Limb (tissue), 2 donors: ENCODE measurements around the gene SLC2A9.
"Not testable (repeated sequence)": the region's sequence is repeated elsewhere in the genome, so short reads cannot be mapped to it uniquely, and the experiment has no call there.

Source experiments
- DNase-seq, 2 donors: peaks; one replicate each; pipeline ENCODE4 v3.0.0-alpha.2; 2016; ENCODE audit errors: extremely low spot score in 2 of 2

SLC2A9 gene

GRCh38 chr4:9929111-9929510 is 92.2 kb downstream of the SLC2A9 start:
- DNase-seq, result no peak

GRCh38 chr4:9927341-9928007 is 93.8 kb downstream of the SLC2A9 start:
- no peak for DNase-seq

DNA sequence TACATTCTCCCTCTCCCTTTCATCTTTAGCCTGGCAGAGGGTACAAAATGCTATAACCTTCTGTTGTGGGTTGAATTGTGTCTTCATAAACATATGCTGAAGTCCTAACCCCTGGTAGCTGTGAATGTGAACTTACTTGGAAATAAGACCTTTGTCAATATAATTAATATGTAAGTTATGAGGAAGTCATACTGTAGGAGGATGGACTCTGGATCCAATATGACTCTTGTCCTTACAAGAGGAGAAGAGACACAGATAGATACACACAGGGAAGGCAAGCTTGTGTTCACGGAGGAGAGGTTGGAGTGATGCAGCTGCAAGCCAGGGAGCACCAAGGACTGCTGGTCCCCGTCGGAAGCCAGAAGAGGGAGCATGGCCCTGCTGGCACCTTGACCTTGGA is 94.7 kb downstream of the SLC2A9 start:
- no peak for DNase-seq

GRCh38 chr4:9925750-9926439 is 95.4 kb downstream of the SLC2A9 start:
- DNase-seq, result no peak

- DNase-seq, result peak in 1 of 2 donors; percentile 25
Observed at GRCh38 chr4:9924750-9925149, 96.5 kb downstream of the SLC2A9 start.

GRCh38 chr4:9923195-9923812 is 98.0 kb downstream of the SLC2A9 start:
- DNase-seq, result no peak

GRCh38 chr4:9921326-9921725 is 100.0 kb downstream of the SLC2A9 start:
- DNase-seq, result no peak

- no peak for DNase-seq
Observed at GRCh38 chr4:9920029-9920428, 101.3 kb downstream of the SLC2A9 start.

DNA sequence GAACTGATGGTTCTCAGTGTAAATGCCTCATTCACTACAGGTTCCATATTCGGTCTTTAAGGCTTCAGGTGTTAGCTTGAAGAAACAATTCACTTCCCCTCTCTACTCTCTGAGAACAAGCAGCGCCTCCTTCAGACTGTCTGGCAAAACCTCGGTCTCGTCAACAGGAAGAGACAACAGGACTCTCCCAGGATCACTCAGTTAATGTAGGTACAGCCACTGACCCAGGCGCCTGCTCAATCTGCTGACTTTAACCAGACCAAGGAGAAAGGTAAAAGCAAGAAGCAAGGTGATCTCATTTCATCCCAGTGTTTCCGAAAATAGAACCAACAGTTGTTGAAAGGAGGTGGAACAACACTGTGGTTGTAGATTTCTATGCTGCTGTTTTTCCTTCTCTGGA is 102.2 kb downstream of the SLC2A9 start:
- no peak for DNase-seq

GRCh38 chr4:9918484-9918883 is 102.8 kb downstream of the SLC2A9 start:
- no peak for DNase-seq

GRCh38 chr4:9916937-9917336 is 104.4 kb downstream of the SLC2A9 start:
- peak in 1 of 2 donors; percentile 25 for DNase-seq

- DNase-seq, result no peak
Observed at GRCh38 chr4:9916346-9916745, 105.0 kb downstream of the SLC2A9 start.

DNA sequence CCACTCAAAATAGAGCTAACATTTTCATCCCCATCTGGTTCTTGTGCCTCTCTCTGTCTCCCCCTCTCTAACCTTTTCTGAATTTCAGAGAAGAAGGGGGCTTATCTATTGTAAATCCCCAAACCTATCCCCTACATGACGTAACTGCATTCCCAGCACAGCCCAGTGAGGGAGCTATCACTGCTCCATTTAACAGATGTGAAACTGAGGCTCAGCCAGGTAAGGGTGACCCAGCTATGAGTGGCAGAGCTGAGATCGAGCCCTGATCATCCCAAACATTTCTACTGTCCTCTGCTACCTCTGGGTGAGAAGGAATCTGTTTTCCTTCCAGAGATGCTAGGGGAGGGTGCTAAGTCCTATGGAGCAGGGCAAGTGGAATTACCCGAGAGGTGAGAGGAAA is 107.5 kb downstream of the SLC2A9 start:
- DNase-seq, result no peak

- no peak for DNase-seq
Observed at GRCh38 chr4:9906996-9907395, 114.3 kb downstream of the SLC2A9 start.

DNA sequence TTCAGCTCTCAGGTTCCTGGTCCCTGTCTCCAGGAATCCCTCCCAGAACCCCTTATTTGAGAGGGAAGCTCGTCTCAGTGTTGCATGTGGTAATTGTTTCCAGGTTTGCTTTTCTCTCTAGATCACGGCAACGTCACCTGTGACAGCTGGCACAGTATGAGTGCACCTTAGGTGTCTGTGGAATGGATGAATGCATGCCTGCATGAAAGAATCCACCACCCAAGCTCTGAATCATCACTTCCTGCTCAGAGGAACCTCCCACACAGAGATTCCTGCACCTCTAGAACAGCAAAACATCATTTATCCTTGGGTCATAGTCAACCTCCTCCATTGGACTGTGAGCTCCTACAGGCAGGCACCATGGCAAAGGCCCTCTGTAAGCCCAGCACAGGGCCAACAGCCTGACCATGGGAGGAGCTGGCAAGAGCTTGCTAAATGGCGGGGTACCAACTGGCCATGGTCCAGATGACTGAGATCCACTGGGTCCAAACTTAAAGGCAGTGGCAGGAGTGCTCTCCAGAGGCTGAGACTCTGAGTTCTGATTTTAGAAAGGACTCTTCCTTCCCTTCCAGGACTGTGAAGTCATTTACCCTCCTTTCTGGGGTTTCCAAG is 116.2 kb downstream of the SLC2A9 start:
- DNase-seq, result no peak

GRCh38 chr4:9903317-9903716 is 118.0 kb downstream of the SLC2A9 start:
- DNase-seq, result no peak

GRCh38 chr4:9901257-9901656 is 120.0 kb downstream of the SLC2A9 start:
- DNase-seq, result no peak

DNA sequence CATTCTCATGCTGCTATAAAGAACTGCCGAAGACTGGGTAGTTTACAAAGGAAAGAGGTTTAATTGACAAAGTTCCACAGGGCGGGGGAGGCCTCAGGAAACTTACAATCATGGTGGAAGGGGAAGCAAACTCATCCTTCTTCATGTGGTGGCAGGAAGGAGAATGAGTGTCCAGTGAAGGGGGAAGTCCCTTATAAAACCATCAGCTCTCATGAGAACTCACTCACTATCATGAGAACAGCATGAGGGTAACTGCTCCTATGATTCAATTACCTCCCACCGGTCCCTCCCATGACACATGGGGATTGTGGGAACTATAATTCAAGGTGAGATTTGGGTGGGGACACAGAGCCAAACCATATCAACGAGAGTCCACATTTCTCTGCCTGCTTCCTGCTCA is 120.7 kb downstream of the SLC2A9 start:
- DNase-seq, result not testable (repeated sequence)

GRCh38 chr4:9899306-9900055 is 121.8 kb downstream of the SLC2A9 start:
- DNase-seq, result peak in 1 of 2 donors; percentile 45

GRCh38 chr4:9898596-9899305 is 122.5 kb downstream of the SLC2A9 start:
- peak; percentile 46 to 47 for DNase-seq

DNA sequence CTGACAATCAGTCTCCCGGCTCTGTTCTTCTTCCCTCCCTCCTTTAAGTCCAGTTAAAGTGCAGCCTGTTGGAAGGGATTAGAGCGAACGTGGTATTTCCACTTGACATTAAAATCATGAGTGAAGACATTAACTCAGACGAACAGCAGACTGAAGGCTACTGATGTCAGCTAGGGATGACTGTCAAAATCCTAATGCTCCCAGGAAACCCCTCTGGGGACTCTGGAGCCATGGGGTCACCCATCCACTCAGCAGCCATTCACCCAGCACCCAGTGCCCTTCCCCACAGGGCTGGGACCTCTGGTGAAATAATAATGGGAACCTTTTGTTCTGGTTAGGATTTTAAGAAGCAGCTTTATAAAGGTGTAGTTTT is 126.0 kb downstream of the SLC2A9 start:
- no peak for DNase-seq
